CD14-positive monocyte (primary cell): ENCODE measurements around the gene ELAVL1. TPM values are rescaled to one million over a fixed set of nuclear protein-coding genes. Genes with fewer than 3 reads are reported as not detected.
A peak's percentile ranks its signal among the peaks of the same experiment; 100 is the strongest.

Source experiments
- DNase-seq, 3 donors: peaks; one replicate each; pipeline ENCODE4 v3.0.0-alpha.2; 2011 to 2022
- H2AFZ ChIP-seq: 2 replicates; pipeline ENCODE4 v1.6.0; 2012; ENCODE audit warnings: mild to moderate bottlenecking, low read depth, low read length, inconsistent platforms; ENCODE audit not compliant: insufficient read depth, poor library complexity, severe bottlenecking
- H3K27ac ChIP-seq, 2 donors: 1 replicate in 1 of 2; 2 replicates in 1 of 2; pipeline ENCODE4 v1.5.1; 2012 to 2013; ENCODE audit warnings: low read length in 2 of 2, control low read depth in 1 of 2, inconsistent platforms in 1 of 2, low read depth in 1 of 2, mild to moderate bottlenecking in 1 of 2
- H3K27me3 ChIP-seq, 2 donors: one replicate each; pipeline versions ENCODE4 v1.6.0 to v1.6.1; 2011 to 2013; ENCODE audit warnings: low read length in 2 of 2; ENCODE audit not compliant: control insufficient read depth in 2 of 2, insufficient read depth in 2 of 2
- H3K36me3 ChIP-seq, 2 donors: replicated peaks in 1 of 2; 1 replicate in 1 of 2; 2 replicates in 1 of 2; pipeline versions ENCODE4 v1.5.1 to v1.6.1; 2012 to 2013; ENCODE audit warnings: low read length in 2 of 2, control low read depth in 1 of 2, inconsistent platforms in 1 of 2, mild to moderate bottlenecking in 1 of 2; ENCODE audit not compliant: insufficient read depth in 2 of 2, control insufficient read depth in 1 of 2
- H3K4me1 ChIP-seq, 2 donors: 1 replicate in 1 of 2; 2 replicates in 1 of 2; pipeline versions ENCODE4 v1.5.1 to v1.6.1; 2012 to 2013; ENCODE audit warnings: low read length in 2 of 2, control low read depth in 1 of 2, inconsistent platforms in 1 of 2, mild to moderate bottlenecking in 1 of 2, moderate library complexity in 1 of 2; ENCODE audit not compliant: insufficient read depth in 2 of 2, control insufficient read depth in 1 of 2
- H3K4me2 ChIP-seq: replicated peaks from 2 replicates; pipeline ENCODE3; 2012; ENCODE audit warnings: low read length, moderate library complexity, mild to moderate bottlenecking; ENCODE audit not compliant: poor library complexity, severe bottlenecking; ENCODE audit errors: extremely low read depth
- H3K4me3 ChIP-seq, 3 experiments: fragments of 200-600 bp in 1 of 3; sonication (generic) in 1 of 3; replicated peaks in 1 of 3; 1 replicate in 2 of 3; 2 replicates in 1 of 3; pipeline ENCODE4 v1.5.1; 2011 to 2013; ENCODE audit warnings: low read length in 3 of 3, mild to moderate bottlenecking in 3 of 3, control low read depth in 2 of 3, low read depth in 2 of 3, inconsistent platforms in 1 of 3, moderate library complexity in 1 of 3
- H3K79me2 ChIP-seq: 2 replicates; pipeline ENCODE4 v1.6.0; 2012; ENCODE audit warnings: mild to moderate bottlenecking, control low read depth, inconsistent platforms, low read length, moderate library complexity; ENCODE audit not compliant: insufficient read depth
- H3K9ac ChIP-seq: 2 replicates; pipeline ENCODE4 v1.6.0; 2017; ENCODE audit warnings: low read length, mild to moderate bottlenecking; ENCODE audit not compliant: insufficient read depth, poor library complexity, severe bottlenecking
- H3K9me3 ChIP-seq, 2 donors: replicated peaks in 1 of 2; 1 replicate in 1 of 2; 2 replicates in 1 of 2; pipeline versions ENCODE4 v1.5.1 to v1.6.1; 2012 to 2013; ENCODE audit warnings: low read length in 2 of 2, control low read depth in 1 of 2; ENCODE audit not compliant: control insufficient read depth in 1 of 2, insufficient read depth in 1 of 2
- H4K20me1 ChIP-seq: 2 replicates; pipeline ENCODE4 v1.6.0; 2012; ENCODE audit warnings: mild to moderate bottlenecking, low read length, control low read depth, moderate library complexity; ENCODE audit not compliant: insufficient read depth
- H3K27ac Mint-ChIP-seq, 7 donors: one replicate each; pipeline ENCODE4 v1.8.0; 2020; ENCODE audit warnings: mild to moderate bottlenecking in 7 of 7, mixed read lengths in 7 of 7, moderate library complexity in 6 of 7, inconsistent platforms in 2 of 7
- H3K27me3 Mint-ChIP-seq, 3 donors: one replicate each; pipeline ENCODE4 v1.8.0; 2021 to 2022; ENCODE audit warnings: low read depth in 3 of 3, mild to moderate bottlenecking in 3 of 3, mixed read lengths in 3 of 3, moderate library complexity in 3 of 3, inconsistent platforms in 1 of 3
- H3K36me3 Mint-ChIP-seq, 2 donors: one replicate each; pipeline ENCODE4 v1.8.0; 2020; ENCODE audit warnings: mixed read lengths in 2 of 2, inconsistent platforms in 1 of 2, mild to moderate bottlenecking in 1 of 2
- H3K4me1 Mint-ChIP-seq: one replicate; pipeline ENCODE4 v1.8.0; 2020; ENCODE audit warnings: mild to moderate bottlenecking, mixed read lengths
- H3K4me3 Mint-ChIP-seq, 2 donors: one replicate each; pipeline ENCODE4 v1.8.0; 2020; ENCODE audit warnings: mild to moderate bottlenecking in 2 of 2, mixed read lengths in 2 of 2, moderate library complexity in 1 of 2
- H3K9me3 Mint-ChIP-seq, 7 donors: one replicate each; pipeline ENCODE4 v1.8.0; 2020 to 2022; ENCODE audit warnings: mixed read lengths in 7 of 7, mild to moderate bottlenecking in 6 of 7, moderate library complexity in 6 of 7, inconsistent platforms in 2 of 7
- WGBS: methylation state at CpG from one replicate; pipeline ENCODE4 v1.1.5; 2013; ENCODE audit warnings: missing lambda C conversion rate; ENCODE audit not compliant: insufficient coverage; 5-methylcytosine and 5-hydroxymethylcytosine counted together
- intact Hi-C, 2 donors: fragments of 100-400 bp; cut with micrococcal nuclease; formaldehyde crosslinking; loops; one replicate each; pipeline versions ENCODE4 v1.15.0 to v1.15.1; 2023
- polyA plus RNA-seq, 3 donors: library from polyadenylated mRNA; depleted of rRNA in 1 of 3; unstranded in 2 of 3; stranded (reverse) in 1 of 3; fragments of 300-500 nt in 2 of 3; fragments of >200 nt in 1 of 3; fragmentation: Illumina TruSeq in 2 of 3; gene quantifications; 1 replicate in 2 of 3; 2 replicates in 1 of 3; pipeline ENCODE4 v1.2.3, GENCODE V29; 2012 to 2021
- TF ChIP-seq, protein P1 (sequence below): fragments of 200-600 bp; IDR thresholded peaks from one replicate; pipeline ENCODE4 v1.8.0; 2022; ENCODE audit warnings: antibody characterized with exemption, mild to moderate bottlenecking

ELAVL1 gene
- polyA plus RNA-seq, 3 donors, result 25.1 to 31.1 (median 30.7) TPM

DNA sequence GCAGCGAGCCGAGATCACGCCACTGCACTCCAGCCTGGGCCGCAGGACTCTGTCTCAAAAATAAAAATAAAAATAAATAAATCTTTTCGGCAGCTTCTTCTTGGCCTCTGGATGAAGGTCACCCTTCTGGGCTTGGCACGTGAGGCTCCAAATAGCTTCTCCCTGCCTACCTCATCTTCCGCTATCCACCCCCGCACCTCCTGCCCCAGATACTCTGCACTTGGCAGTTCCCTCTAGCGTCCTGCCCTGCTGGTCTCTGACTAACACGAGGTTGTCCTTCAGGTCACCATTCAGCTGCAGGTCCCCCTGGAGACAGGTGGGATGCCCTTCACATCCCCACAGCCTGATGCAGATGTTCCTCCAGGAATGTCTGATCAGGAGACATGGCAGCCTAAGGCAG lies 38.6 kb upstream of the ELAVL1 start:
- H3K36me3 Mint-ChIP-seq, result no peaks in the 10 kb centered on the region

GRCh38 chr19:8042900-8043299 lies 37.5 kb upstream of the ELAVL1 start:
- H3K36me3 Mint-ChIP-seq, result no peaks in the 10 kb centered on the region
- no peaks in the 10 kb centered on the region for H3K79me2 ChIP-seq
- no peaks in the 10 kb centered on the region for H3K4me1 ChIP-seq
- H3K4me3 ChIP-seq, result no peak overlapping the region
- H3K27ac Mint-ChIP-seq, result no peak overlapping the region
- intact Hi-C loops, result no loop called here
- peaks cover 7 to 15% (median 10%) of the 10 kb centered on the region in 3 donors for H3K27me3 Mint-ChIP-seq
- H3K27ac ChIP-seq, result no peak overlapping the region
- peaks cover 2% of the 10 kb centered on the region for H3K4me1 Mint-ChIP-seq
- H2AFZ ChIP-seq, result no peak overlapping the region
- WGBS, result 87% methylated on average over 3 of the region's 9 CpGs
- H4K20me1 ChIP-seq, result no peaks in the 10 kb centered on the region
- TF ChIP-seq, protein P1, sequence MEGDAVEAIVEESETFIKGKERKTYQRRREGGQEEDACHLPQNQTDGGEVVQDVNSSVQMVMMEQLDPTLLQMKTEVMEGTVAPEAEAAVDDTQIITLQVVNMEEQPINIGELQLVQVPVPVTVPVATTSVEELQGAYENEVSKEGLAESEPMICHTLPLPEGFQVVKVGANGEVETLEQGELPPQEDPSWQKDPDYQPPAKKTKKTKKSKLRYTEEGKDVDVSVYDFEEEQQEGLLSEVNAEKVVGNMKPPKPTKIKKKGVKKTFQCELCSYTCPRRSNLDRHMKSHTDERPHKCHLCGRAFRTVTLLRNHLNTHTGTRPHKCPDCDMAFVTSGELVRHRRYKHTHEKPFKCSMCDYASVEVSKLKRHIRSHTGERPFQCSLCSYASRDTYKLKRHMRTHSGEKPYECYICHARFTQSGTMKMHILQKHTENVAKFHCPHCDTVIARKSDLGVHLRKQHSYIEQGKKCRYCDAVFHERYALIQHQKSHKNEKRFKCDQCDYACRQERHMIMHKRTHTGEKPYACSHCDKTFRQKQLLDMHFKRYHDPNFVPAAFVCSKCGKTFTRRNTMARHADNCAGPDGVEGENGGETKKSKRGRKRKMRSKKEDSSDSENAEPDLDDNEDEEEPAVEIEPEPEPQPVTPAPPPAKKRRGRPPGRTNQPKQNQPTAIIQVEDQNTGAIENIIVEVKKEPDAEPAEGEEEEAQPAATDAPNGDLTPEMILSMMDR, result no peak
- no peak for DNase-seq
- no peak overlapping the region for H3K9ac ChIP-seq
- H3K4me3 Mint-ChIP-seq, result no peak overlapping the region
- H3K9me3 Mint-ChIP-seq, result peaks cover 0 to 2% (median 0%) of the 10 kb centered on the region in 7 donors
- no peaks in the 10 kb centered on the region for H3K27me3 ChIP-seq
- H3K4me2 ChIP-seq, result no peak overlapping the region
- no peaks in the 10 kb centered on the region for H3K9me3 ChIP-seq
- H3K36me3 ChIP-seq, result no peaks in the 10 kb centered on the region

More for the DNA sequence above, 38.6 kb upstream of the ELAVL1 start:
- no peak overlapping the region for H2AFZ ChIP-seq
- no peak overlapping the region for H3K9ac ChIP-seq
- TF ChIP-seq, protein P1, result no peak
- H3K4me1 ChIP-seq, result no peaks in the 10 kb centered on the region
- H3K27ac ChIP-seq, result no peak overlapping the region
- H3K9me3 ChIP-seq, result no peaks in the 10 kb centered on the region
- WGBS, result 94% methylated on average over 7 of the region's 10 CpGs
- H3K9me3 Mint-ChIP-seq, result peaks cover 0 to 2% (median 0%) of the 10 kb centered on the region in 7 donors
- H3K27me3 Mint-ChIP-seq, result peaks cover 7 to 20% (median 16%) of the 10 kb centered on the region in 3 donors
- peaks cover 2% of the 10 kb centered on the region for H3K4me1 Mint-ChIP-seq
- H3K27me3 ChIP-seq, result no peaks in the 10 kb centered on the region
- H4K20me1 ChIP-seq, result no peaks in the 10 kb centered on the region
- H3K4me3 Mint-ChIP-seq, result no peak overlapping the region
- intact Hi-C loops, result no loop called here
- no peak for DNase-seq
- no peaks in the 10 kb centered on the region for H3K79me2 ChIP-seq
- peak overlapping the region in 1 of 7 donors; percentile 68 for H3K27ac Mint-ChIP-seq
- H3K4me3 ChIP-seq, result no peak overlapping the region
- no peaks in the 10 kb centered on the region for H3K36me3 ChIP-seq
- H3K4me2 ChIP-seq, result no peak overlapping the region
